Endothelial cell of umbilical vein (primary cell): Measurements from ENCODE around the gene DDX10.

Experiments used
- EZH2 ChIP-seq: IDR thresholded peaks from 2 replicates; pipeline ENCODE4 v1.6.1; 2012; ENCODE audit warnings: borderline replicate concordance, low read depth, mild to moderate bottlenecking, moderate library complexity, low read length, inconsistent platforms; ENCODE audit not compliant: severe bottlenecking
- FOS ChIP-seq: IDR thresholded peaks from 2 replicates; pipeline ENCODE4 v1.6.1; 2011; ENCODE audit warnings: mild to moderate bottlenecking, low read length, moderate library complexity, borderline replicate concordance; ENCODE audit not compliant: insufficient read depth
- GATA2 ChIP-seq: IDR thresholded peaks from 2 replicates; pipeline ENCODE4 v1.7.0; 2011; ENCODE audit warnings: low read depth, mild to moderate bottlenecking, moderate library complexity, mixed read lengths, low read length; ENCODE audit not compliant: insufficient read length, insufficient read depth
- JUN ChIP-seq: IDR thresholded peaks from 2 replicates; pipeline ENCODE4 v1.6.1; 2011; ENCODE audit warnings: borderline replicate concordance, low read depth; ENCODE audit not compliant: insufficient read length, insufficient read depth
- MAX ChIP-seq: IDR thresholded peaks from 2 replicates; pipeline ENCODE4 v1.6.1; 2011; ENCODE audit not compliant: insufficient read depth, insufficient read length
- POLR2A ChIP-seq: IDR thresholded peaks from 2 replicates; pipeline ENCODE4 v1.6.1; 2012; ENCODE audit warnings: low read depth, mild to moderate bottlenecking, control low read depth, low read length
- POLR2AphosphoS5 ChIP-seq: IDR thresholded peaks from 2 replicates; pipeline ENCODE4 v1.6.1; 2012; ENCODE audit warnings: low read depth, mild to moderate bottlenecking, control low read depth, low read length, moderate library complexity; ENCODE audit not compliant: insufficient read depth
- TF ChIP-seq, protein P1 (sequence below), 2 donors: IDR thresholded peaks; 1 replicate in 1 of 2; 2 replicates in 1 of 2; pipeline ENCODE4 v1.5.1; 2011; ENCODE audit warnings: low read length in 2 of 2, mild to moderate bottlenecking in 2 of 2, moderate library complexity in 2 of 2, control low read depth in 1 of 2, inconsistent platforms in 1 of 2, low read depth in 1 of 2; ENCODE audit not compliant: insufficient read depth in 1 of 2; ENCODE audit errors: extremely low read depth in 1 of 2

GRCh38 chr11:108967571-108967970, 302.7 kb downstream of the DDX10 start:
- TF ChIP-seq POLR2A (no peak), POLR2AphosphoS5 (no peak), MAX (no peak), JUN (no peak), EZH2 (no peak), FOS (no peak), GATA2 (no peak)
- TF ChIP-seq, protein P1, sequence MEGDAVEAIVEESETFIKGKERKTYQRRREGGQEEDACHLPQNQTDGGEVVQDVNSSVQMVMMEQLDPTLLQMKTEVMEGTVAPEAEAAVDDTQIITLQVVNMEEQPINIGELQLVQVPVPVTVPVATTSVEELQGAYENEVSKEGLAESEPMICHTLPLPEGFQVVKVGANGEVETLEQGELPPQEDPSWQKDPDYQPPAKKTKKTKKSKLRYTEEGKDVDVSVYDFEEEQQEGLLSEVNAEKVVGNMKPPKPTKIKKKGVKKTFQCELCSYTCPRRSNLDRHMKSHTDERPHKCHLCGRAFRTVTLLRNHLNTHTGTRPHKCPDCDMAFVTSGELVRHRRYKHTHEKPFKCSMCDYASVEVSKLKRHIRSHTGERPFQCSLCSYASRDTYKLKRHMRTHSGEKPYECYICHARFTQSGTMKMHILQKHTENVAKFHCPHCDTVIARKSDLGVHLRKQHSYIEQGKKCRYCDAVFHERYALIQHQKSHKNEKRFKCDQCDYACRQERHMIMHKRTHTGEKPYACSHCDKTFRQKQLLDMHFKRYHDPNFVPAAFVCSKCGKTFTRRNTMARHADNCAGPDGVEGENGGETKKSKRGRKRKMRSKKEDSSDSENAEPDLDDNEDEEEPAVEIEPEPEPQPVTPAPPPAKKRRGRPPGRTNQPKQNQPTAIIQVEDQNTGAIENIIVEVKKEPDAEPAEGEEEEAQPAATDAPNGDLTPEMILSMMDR (IDR thresholded peaks at IDR 0.05; ENCODE audit: extremely low read depth in 1 of 2, insufficient read depth in 1 of 2, low read depth in 1 of 2, low read length in 2 of 2), result no peak
